ENCODE data around the gene ARID1A.

DNA sequence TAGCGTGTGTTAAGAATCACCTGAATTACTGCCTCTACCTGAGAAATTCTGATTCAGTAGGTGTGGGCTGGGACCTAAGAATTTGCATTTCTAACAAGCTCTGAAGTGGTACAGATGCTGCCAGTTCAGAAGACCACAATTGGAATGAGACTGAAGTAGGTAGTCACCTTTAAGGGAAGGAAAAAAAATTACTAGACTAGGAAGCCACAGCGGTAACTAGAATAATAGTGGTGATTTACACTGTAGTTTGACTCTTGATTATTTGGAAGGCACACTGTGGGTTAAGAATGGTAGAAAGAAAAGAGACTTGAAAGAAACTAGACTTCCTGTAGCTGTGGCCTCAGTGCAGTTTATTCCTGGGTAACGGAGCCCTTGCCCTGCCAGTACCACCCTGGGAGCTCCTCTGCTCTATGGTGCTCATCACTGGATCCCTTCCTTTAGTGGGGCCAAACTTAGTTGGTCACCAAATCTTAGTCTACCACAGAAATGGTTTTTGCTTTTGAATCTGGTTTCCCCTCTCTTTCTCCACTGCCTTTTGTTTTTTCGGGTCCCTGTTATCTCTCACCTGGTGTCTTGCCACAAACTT lies 43.6 kb downstream of the ARID1A start:
- TF ChIP-seq FOS (IDR thresholded peaks at IDR 0.05; ENCODE audit: borderline replicate concordance, insufficient read depth, low read length) (no peak), POLR2A (IDR thresholded peaks at IDR 0.05; ENCODE audit: low read depth, low read length) (no peak), EZH2 (IDR thresholded peaks at IDR 0.05; ENCODE audit: borderline replicate concordance, low read depth, low read length, severe bottlenecking) (no peak)
- TF ChIP-seq, protein P1, sequence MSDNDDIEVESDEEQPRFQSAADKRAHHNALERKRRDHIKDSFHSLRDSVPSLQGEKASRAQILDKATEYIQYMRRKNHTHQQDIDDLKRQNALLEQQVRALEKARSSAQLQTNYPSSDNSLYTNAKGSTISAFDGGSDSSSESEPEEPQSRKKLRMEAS (IDR thresholded peaks at IDR 0.05; ENCODE audit: insufficient read depth, insufficient read length) = no peak
- TF ChIP-seq, protein P2, sequence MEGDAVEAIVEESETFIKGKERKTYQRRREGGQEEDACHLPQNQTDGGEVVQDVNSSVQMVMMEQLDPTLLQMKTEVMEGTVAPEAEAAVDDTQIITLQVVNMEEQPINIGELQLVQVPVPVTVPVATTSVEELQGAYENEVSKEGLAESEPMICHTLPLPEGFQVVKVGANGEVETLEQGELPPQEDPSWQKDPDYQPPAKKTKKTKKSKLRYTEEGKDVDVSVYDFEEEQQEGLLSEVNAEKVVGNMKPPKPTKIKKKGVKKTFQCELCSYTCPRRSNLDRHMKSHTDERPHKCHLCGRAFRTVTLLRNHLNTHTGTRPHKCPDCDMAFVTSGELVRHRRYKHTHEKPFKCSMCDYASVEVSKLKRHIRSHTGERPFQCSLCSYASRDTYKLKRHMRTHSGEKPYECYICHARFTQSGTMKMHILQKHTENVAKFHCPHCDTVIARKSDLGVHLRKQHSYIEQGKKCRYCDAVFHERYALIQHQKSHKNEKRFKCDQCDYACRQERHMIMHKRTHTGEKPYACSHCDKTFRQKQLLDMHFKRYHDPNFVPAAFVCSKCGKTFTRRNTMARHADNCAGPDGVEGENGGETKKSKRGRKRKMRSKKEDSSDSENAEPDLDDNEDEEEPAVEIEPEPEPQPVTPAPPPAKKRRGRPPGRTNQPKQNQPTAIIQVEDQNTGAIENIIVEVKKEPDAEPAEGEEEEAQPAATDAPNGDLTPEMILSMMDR (IDR thresholded peaks at IDR 0.05; ENCODE audit: extremely low read depth in 1 of 2, insufficient read depth in 1 of 2, low read depth in 1 of 2, low read length in 2 of 2) = no peak
